Sigmoid colon (tissue), 4 donors: ENCODE data around the gene FAM221A.

Experiments
- CTCF ChIP-seq, 4 experiments: fragments of 450-650 bp in 3 of 4; fragments of 200-600 bp in 1 of 4; IDR thresholded peaks; one replicate each; pipeline ENCODE4 v1.5.1; 2016 to 2019; ENCODE audit warnings: antibody characterized with exemption in 4 of 4, mild to moderate bottlenecking in 3 of 4, moderate library complexity in 2 of 4
- EP300 ChIP-seq, 4 donors: sonication (generic); formaldehyde crosslinking; IDR thresholded peaks; one replicate each; pipeline ENCODE4 v1.6.1; 2017; ENCODE audit warnings: antibody characterized with exemption in 4 of 4
- POLR2A ChIP-seq, 2 donors: fragments of 450-650 bp; IDR thresholded peaks; one replicate each; pipeline ENCODE4 v1.6.1; 2016; ENCODE audit warnings: antibody characterized with exemption in 2 of 2, mild to moderate bottlenecking in 2 of 2, moderate library complexity in 2 of 2
- POLR2AphosphoS5 ChIP-seq, 4 donors: sonication (generic); formaldehyde crosslinking; IDR thresholded peaks; one replicate each; pipeline ENCODE4 v1.6.1; 2017; ENCODE audit warnings: antibody characterized with exemption in 4 of 4

DNA sequence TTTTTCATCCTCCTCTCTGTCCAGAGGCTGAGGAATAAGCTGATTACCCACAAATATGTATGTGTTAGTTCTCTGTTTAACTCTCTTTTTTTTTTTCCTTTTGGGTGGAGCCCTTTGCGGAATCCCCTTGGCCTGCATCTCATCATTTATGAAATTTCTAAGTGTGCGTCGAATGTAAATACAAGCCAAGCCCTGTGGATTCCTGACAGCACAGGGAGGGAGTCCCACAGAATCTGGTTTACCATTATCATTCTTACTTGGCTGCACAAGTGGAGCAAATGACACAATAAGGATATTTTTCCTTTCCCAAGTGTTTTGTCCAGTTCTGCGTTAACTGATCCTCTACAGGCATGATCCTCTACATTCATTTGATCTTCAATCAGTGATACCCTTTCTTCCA, 41.5 kb downstream of the FAM221A start:
- TF ChIP-seq CTCF (IDR thresholded peaks at IDR 0.05) (no peak), POLR2A (IDR thresholded peaks at IDR 0.05) (no peak), EP300 (IDR thresholded peaks at IDR 0.05) (no peak), POLR2AphosphoS5 (IDR thresholded peaks at IDR 0.05) (no peak)
